Pons (tissue), 1 donor: Measurements from ENCODE around the gene EFEMP2.

Source experiments
- DNase-seq: peaks from one replicate; pipeline ENCODE4 v3.0.0-alpha.2; 2016; ENCODE audit warnings: low spot score

EFEMP2 gene

GRCh38 chr11:65884716-65885092 is 12.1 kb upstream of the EFEMP2 start:
- peak; percentile 73 for DNase-seq

DNA sequence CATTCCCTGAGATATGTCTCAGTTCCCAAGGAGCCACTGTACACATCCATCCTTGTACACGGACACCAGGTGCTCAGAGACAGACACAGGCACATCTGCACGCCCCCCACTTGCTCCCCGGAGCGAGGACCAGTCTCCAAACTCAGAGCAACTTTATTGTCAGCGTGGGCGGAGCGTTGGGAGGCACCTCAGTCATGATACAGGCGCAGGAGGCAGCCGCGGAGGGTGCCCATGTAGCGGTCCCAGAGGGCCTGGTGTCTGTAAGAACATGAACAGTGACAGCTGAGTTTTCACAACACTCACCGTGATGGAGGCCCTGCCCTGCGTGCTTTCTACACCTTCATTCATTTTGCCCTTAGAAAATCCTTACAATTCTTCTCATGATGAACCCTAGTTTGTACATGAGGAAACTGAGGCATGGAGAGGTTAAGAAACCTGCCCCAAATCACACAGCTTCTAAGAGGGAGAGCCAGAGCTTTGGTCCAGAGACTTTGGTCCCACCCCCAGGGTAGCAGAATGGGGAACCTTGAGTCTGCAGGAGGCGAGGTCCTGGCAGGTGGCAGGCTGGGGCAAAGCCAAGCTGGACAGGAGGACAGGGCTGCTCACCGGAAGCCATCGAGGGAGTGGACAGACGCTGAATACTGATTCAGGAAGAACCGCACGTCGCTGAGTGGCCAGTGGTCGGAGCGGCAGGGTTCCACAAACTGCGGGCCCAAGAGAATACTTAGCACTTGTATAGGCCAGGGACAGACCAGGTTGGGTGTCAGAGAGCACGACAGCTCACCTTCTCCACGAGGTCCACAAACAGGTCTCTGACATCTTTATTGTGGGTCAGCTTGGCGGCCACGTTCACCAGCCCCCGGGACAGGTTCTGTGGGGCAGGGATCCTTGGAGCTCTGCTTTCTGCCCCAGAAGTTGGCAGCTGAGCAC is 11.5 kb upstream of the EFEMP2 start:
- DNase-seq, result no peak

GRCh38 chr11:65883058-65883761 is 10.6 kb upstream of the EFEMP2 start:
- DNase-seq, result no peak

GRCh38 chr11:65882120-65883057 is 9.8 kb upstream of the EFEMP2 start:
- no peak for DNase-seq

GRCh38 chr11:65880844-65881421 is 8.3 kb upstream of the EFEMP2 start:
- no peak for DNase-seq

DNA sequence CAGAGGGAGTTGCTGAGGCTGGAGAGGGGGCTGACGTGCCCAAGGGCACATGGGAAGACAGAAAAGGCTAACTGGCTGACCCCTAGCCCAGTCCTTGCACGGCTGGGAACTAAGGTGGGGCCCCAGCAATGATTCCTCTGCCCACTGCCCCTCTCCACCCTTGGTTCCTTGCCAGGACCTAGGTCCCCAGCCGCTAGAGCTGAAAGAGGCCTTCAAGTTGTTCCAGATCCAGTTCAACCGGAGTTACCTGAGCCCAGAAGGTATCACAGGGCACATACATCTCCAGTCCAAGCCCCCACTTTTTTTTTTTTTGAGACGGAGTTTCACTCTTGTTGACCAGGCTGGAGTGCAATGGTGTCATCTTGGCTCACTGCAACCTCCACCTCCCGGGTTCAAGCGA is 7.4 kb upstream of the EFEMP2 start:
- DNase-seq, result no peak

DNA sequence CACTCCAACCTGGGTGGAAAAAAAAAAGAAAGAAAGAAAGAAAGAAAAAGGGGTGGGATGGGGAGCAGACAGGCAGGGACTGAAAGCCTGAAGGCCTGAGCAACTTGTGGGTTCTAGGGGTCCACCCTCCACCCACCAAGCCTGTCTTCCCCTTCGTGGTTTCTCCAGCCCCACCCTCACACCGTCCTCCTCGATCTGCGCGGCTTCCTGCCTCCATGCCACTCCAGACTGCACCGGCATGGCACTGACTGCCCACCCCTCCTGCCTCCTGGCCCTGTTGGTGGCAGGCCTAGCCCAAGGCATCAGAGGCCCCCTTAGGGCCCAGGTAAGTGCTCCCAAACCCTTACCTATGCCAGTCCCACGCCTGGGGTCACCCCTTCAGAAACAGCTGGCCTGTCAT is 7.0 kb upstream of the EFEMP2 start, which contains the start of gene CTSW:
Gene CTSW (plus strand): TSS at position 221 of the 400 bp plus-strand sequence. CDS start 18 bp downstream, at position 239.
- DNase-seq, result no peak

- DNase-seq, result peak; percentile 86
Observed at GRCh38 chr11:65873318-65874156, 937 bp upstream of the EFEMP2 start.

- no peak for DNase-seq
Observed at GRCh38 chr11:65871811-65872548, 620 bp downstream of the EFEMP2 start.

DNA sequence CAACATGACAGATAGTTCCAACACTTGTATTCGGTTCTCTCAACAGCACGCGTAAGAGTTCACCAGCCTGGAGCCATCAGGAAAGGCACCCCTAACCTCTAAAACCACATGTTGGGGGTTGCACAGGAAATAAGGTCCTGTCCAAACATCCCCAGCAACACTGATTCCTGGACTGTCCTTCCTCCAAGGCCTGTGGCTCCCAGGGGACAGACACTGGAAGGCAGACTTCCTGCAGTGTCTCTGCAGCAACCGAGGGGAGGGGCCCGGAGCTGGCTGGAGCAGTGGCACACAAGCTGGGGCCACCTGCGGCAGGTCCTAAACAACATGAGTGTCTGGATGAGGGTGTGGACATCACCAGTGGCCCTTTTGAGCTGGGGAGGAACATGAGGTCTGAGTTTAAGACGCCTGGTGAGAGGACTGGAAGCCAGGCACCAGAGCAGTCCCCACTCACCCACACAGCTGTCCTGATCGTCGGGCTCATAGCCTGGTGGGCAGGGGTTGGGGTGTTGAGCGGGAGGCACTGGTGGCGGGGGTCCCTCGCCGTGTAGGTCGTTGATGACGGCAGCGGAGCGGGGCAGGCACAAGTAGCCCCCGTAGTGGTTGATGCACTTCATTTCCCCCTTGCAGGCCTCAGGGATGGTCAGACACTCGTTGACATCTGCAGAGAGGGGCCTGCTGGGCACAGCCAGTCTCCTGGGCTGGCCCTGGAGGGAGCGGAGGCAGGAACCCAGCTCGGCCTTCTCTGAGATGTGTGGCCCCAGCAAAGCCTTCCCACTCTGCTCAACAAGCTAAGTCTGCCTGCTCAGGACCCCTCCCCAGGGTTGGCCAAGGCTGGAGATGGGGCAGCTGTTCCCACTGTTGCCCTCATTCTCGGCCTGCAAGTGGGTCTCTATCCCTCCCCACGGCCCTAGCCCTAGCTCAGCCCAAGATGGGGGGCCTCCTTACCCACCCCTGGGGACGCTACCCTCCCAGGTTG is 1.6 kb downstream of the EFEMP2 start:
- no peak for DNase-seq

DNA sequence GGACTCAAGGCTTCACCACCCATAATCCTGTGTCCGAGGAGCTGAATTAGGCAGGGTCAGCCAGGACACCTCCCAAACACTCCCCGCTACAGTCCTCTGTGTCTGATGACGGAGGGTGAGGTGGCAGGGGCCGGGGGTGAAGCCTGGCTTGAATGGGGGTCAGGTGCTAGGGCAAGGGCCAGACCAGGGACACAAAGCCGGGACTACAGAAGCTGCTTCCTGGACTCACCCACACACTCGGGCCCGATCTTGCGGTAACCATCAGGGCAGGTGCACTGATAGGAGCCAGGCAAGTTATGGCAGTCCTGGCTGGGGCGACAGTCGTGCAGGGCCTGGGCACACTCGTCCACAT is 2.3 kb downstream of the EFEMP2 start:
- DNase-seq, result no peak

DNA sequence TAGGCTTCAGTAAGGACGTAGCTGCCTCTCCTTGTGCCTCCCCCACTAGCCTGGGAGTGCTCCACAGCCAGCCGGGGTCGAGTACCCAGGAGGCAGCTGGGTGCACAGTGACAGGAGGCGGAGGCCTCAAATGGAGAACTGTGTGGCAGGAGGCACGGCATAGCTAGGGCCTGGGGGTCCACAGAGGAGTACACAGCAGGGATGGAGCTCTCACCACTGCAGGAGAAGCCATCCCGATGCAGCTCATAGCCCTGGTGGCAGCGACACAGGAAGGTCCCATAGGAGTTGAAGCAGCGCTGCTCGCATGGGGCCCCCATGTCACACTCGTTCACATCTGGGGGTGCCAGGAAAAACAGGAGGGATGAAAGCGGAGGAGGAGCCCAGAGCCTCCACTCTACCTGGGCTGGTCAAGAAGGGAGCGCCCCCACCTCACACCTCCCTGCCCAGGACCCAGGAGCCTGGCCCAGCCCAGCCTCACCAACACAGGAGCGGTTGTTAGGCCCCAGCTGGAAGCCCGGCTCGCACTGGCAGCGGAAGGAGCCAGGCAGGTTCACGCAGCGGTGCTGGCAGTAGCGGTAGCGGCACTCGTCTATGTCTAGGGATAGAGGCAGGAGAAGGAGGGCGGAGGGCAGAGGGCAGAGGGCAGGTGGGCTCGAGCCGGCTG is 2.8 kb downstream of the EFEMP2 start:
- no peak for DNase-seq

- DNase-seq, result no peak
Observed at GRCh38 chr11:65868907-65869306, 3.7 kb downstream of the EFEMP2 start.

GRCh38 chr11:65868076-65868667 is 4.4 kb downstream of the EFEMP2 start:
- DNase-seq, result no peak

DNA sequence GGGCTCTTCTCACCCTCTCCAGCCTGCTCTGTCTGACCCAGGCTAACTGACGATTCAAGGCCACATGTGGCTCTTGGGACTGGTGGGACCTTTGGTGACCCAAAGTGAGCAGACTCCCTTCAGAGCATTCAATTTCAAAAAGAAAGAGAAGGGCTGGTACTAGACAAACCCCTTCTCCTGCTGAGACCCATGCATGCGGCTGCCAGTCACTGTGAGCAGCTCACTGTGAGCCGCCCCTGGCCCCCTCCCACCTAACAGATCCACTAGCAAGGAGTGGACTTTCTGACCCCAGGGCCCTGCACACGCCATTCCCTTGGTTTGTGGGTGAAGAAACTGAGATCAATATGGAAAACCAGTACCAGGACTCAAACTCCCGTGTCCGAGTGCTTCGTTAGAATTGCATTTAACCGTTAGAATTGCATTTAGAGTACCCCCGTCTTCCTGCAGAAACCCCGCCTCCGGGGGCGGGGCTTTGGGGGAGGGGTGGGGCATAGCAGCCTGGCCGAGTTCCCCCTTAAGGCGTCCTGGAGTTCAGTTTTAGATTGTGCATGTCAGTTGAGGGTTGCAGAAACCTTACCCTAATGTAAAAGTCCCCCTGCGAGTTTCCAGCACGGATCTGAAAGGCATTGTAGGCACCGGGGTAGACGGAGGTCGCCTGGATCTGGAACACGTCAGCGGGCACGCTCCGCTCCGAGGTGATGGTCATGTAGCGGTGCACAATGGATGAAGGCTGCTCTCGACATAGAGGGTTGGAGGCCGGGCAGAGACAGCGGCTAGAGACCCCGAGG is 5.1 kb downstream of the EFEMP2 start:
- DNase-seq, result no peak

- no peak for DNase-seq
Observed at GRCh38 chr11:65866509-65867283, 5.9 kb downstream of the EFEMP2 start.
